ENCODE measurements around the gene LSM14A.
A peak's percentile ranks its signal among the peaks of the same experiment; 100 is the strongest.
"Not testable (repeated sequence)": the region's sequence is repeated elsewhere in the genome, so short reads cannot be mapped to it uniquely, and the experiment has no call there.

LSM14A gene

GRCh38 chr19:34171877-34172660 is at the start of gene LSM14A:
TSS of gene LSM14A (plus strand) at chr19:34172504. CDS start at chr19:34172643, 139 bp downstream.
- DNase-seq = peak; percentile 91

GRCh38 chr19:34124828-34125227 is 47.5 kb upstream of the LSM14A start:
- DNase-seq = no peak

- DNase-seq = no peak
These were observed 45.3 kb upstream of the LSM14A start for GRCh38 chr19:34126966-34127365.

GRCh38 chr19:34127684-34128189 is 44.6 kb upstream of the LSM14A start:
- no peak for DNase-seq

GRCh38 chr19:34128558-34129250 is 43.6 kb upstream of the LSM14A start:
- no peak for DNase-seq

- no peak for DNase-seq
These were observed 41.2 kb upstream of the LSM14A start for GRCh38 chr19:34131100-34131499.

GRCh38 chr19:34132145-34132544 is 40.2 kb upstream of the LSM14A start:
- DNase-seq = not testable (repeated sequence)

GRCh38 chr19:34132706-34133105 is 39.6 kb upstream of the LSM14A start:
- DNase-seq = not testable (repeated sequence)

- peak; percentile 94 for DNase-seq
These were observed 37.9 kb upstream of the LSM14A start for GRCh38 chr19:34134190-34135053.

- peak; percentile 26 for DNase-seq
These were observed 37.1 kb upstream of the LSM14A start for GRCh38 chr19:34135054-34135800.

GRCh38 chr19:34135821-34136611 is 36.3 kb upstream of the LSM14A start:
- no peak for DNase-seq

GRCh38 chr19:34141025-34141424 is 31.3 kb upstream of the LSM14A start:
- no peak for DNase-seq

GRCh38 chr19:34142440-34142839 is 29.9 kb upstream of the LSM14A start:
- no peak for DNase-seq

- peak; percentile 68 for DNase-seq
These were observed 26.5 kb upstream of the LSM14A start for GRCh38 chr19:34145741-34146202.

- no peak for DNase-seq
These were observed 23.6 kb upstream of the LSM14A start for GRCh38 chr19:34148658-34149185.

- DNase-seq = no peak
These were observed 22.4 kb upstream of the LSM14A start for GRCh38 chr19:34149873-34150272.

GRCh38 chr19:34150558-34150957 is 21.7 kb upstream of the LSM14A start:
- no peak for DNase-seq

GRCh38 chr19:34151439-34151838 is 20.9 kb upstream of the LSM14A start:
- no peak for DNase-seq

GRCh38 chr19:34154401-34154800 is 17.9 kb upstream of the LSM14A start:
- no peak for DNase-seq

GRCh38 chr19:34155686-34156085 is 16.6 kb upstream of the LSM14A start:
- no peak for DNase-seq

- DNase-seq = not testable (repeated sequence)
These were observed 13.3 kb upstream of the LSM14A start for GRCh38 chr19:34158966-34159365.
